Retina (tissue), 1 donor: Measurements from ENCODE around the gene PPP3CB.

Source experiments
- DNase-seq: peaks from one replicate; pipeline ENCODE4 v3.0.0-alpha.2; 2016

Gene PPP3CB

DNA sequence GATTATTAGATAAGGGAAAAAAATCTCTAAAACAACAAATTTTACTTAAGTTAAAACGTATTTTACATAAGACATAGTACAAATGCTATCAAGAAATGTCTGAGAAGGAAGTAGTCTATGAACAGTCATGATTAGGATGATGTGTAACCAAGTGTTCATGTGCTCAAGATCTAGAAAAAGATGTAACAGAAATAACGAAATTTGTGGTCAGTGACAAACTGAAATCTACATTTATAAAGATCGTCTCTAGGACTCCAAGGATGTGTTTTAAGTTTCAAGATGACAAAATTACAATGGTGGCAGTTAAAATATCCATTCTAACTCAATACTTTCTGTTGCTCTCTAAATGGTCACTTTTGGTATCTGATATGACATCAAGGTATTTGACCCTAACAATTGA, 17.2 kb downstream of the PPP3CB start:
- no peak for DNase-seq

DNA sequence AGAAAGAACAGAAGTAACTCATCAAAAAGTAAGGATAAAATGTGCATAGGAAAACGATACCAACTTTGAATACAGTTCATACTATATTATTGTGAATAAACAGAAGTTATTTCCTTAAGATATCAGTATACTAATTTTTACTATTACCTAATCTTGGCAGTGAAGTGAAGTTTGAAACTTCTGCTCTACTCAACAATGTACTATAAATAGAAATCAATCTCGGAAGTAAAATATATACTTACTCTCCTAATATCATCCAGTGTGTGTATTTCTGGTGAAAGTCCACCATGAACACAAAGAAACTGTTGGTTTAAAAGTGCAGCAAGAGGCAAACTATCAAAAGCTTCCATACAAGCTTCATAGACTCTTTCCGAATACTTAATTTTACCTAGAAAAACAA, 24.6 kb downstream of the PPP3CB start:
- no peak for DNase-seq

DNA sequence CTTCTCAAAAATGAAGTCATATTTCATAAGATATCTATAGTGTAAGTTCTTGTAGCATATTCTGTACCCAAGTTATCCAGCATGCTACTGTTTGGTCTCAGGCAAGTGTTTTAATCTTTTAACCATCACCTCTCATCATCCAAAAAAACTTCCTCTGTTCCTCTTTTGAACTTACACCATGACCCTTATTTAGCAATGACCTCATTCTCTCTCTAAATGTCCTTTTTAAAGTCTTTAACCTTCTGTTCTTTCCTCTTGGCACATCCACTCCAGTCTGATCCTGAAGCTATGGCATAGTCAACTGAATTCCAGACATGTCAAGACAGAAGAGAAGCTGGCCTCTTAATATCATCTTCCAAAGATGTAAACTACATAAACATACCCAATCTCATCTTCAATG, 26.2 kb downstream of the PPP3CB start:
- no peak for DNase-seq

DNA sequence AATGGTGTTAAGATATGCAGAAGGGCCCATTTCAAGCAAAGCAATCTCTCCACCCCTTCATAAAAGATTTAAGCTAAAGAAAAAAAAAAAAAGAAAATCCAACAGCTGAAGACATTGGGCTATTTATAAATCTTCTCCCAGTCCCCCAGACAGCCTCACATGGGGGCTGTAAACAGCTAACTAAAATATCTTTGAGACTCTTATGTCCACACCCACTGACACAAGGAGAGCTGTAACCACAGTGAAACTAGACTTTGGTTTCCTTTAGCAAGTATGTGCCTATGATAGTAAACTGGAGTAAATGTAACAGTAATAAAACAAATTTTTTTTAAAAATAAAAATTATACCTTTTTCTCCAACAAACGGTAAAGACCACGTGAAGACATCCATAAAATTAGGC, 28.6 kb downstream of the PPP3CB start:
- DNase-seq, result no peak

DNA sequence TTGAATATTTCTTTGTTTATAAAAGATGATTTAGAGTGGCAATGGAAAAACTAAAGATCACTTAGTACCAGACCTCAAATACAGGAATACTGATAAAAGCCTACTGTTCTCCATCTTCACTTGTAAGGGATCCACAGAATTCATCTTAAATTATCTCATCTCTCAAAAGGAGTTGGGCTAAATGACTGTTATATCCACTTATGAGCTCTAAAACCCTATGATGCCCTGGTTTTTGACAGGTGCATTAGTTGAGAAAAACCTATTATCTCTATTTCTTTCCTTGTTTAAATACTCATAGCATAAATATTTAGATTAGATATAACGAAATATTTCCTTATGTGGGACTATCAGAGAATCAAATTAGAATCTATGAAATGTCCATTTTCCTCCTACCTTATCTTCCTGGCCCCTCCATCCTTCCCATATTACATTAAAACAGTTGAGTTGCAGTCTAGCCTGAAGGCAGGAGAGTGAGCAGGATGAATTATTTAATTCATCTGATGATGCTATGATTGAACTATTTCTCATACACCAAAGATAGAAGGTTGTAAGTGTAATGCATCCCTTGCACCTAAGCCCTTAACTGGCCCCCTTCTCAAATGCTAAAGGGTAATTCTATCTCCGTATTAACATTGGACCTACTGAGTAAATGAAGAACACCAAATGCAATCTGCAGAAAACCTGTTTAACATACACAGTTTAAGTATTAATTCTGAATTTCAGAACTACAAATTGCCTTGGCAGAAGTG, 29.7 kb downstream of the PPP3CB start:
- no peak for DNase-seq

DNA sequence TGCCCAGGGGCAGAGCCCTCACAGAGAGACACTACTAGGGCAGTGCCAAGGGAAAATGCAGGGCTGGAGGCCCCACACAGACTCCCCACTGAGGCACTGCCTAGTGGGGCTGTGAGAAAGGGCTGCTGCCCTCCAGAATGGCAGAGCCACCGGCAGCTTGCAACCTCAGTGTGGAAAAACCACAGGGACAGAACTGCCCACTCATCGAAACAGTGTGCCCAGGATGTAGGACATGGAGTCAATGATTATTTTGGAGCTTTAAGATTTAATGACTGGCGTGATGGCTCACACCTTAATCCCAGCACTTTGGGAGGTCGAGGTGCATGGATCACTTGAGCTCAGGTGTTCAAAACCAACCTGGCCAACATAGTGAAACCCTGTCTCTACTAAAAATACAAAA, 34.9 kb downstream of the PPP3CB start:
- DNase-seq, result no peak

DNA sequence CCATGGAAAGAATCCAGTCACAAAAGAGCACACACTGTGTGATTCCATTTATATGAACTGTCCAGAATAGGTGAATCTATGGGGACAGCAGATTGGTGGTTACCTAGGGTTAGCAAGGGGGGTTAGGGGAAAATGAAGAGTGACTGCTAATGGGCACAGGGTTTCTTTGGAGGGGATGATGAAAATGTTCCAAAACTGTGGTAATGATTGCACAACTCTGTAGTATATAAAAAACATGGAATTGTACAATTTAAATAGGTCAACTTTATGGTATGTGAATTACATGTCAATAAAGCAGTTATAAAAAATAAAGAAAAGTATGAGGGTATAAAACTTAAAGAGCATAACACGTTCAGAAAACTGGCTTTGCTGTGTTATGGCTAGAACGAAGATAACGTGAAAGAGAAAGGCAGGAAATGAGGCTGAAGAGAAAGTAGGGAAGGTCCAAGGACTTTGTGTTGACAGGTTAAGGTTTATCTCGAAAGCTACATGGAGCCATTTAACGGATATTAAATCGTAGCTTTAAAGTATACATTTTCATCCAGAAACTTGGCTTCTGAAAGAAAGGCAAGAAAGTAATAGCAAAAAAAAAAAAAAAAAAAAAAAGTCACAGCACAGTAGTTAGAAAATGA, 36.0 kb downstream of the PPP3CB start:
- DNase-seq, result no peak

DNA sequence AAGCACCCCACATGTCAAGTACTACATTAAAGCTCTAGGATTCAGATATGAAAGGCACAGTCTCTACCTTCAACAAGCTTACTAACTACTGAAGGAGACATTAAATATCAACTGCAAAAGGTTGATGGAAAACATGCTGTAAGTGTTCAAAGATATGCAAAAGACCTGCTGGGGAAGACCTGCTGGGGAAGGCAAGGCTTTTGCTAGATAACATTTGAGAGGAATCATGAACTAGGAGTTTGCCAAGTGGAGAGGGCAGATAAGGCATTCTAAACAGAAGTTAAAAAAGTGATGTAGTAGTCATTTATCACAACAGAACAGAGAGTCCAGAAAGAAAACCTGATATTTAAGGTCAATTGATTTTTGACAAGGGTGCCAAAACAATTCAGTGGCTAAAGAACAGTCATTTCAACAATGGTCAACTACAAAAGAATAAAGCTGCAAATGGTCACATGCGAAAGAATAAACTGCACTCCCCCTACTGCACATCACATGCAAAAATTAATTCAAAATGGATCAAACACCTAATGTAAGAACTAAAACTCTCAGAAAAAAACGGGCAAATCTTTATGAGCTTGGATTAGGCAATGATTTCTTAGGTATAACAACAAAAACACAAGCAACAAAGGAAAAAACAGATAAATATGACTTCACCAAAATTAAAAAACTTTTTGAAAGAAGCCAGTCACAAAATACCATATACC, 39.5 kb downstream of the PPP3CB start:
- no peak for DNase-seq

DNA sequence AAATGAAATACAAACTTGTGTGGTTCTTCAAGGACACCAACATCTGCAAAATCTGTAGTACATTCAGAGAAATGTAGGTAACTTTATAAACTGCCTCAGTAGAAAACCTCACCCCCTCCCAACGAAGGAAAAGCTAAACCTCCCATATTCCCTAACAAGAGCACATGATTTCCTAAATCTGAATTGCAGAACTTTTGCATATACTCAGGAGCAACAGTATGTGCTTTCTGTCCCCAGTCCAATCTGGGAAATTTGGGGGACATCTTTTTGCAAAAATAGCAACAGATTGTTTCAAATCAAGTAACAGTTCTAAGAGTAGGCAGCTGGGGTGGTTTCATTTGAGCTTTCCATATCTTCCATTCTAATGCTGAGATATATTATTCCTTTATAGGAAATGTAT, 46.7 kb downstream of the PPP3CB start:
- DNase-seq, result no peak

DNA sequence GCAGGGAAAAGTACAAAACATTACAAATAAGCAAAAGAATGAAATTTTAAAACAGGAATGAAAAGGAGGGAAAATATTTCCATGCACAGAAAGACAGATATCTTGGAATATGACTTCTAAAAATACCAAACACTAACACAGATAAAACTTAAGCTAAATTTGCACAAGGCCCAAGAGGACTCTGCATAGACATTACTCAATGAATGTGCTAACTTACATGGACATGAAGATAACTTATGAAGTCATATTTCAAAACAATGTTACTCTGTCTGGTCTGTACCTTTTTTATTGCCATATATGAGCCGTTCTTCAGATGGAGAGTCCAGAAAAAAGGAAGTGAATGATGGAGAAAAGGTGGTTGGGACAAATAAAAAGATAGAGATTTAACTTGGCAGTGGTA, 47.4 kb downstream of the PPP3CB start:
- no peak for DNase-seq

DNA sequence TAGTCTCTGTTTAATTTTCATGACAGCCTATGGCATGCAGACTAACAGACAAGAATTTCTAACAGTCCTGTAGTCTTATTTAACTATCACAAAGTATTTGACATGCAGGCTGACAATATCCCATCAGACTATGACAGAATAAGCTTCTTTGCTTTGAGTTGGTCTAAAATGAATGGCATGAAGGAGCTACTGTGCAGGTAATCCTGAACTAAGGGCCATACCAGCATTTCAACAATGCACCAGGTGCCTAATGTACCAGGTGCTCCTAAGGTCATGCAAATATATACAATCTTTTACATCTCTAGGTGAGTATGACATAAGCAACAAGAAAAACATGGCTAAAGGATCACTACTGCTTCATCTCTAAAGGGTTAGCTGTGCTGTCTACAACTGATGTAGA, 48.9 kb downstream of the PPP3CB start:
- no peak for DNase-seq

DNA sequence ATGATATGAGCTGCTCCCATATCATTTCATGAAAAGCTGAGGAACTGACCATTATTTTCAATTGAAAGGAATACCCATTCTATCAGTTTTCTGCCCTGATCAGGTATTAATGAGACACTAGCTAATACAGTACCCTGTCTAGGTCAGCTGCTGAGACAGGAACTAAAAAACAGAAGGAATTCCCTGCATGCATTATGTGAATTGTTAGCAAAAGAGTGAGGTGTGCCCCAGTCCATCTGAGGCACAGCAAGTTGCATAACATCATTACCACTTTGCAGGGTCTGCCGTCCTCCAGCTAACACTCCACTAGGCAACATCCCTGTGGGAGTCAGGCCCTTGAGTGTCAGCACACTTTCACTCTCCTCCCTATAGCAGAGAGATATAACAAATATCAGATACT, 51.4 kb downstream of the PPP3CB start:
- DNase-seq, result no peak

DNA sequence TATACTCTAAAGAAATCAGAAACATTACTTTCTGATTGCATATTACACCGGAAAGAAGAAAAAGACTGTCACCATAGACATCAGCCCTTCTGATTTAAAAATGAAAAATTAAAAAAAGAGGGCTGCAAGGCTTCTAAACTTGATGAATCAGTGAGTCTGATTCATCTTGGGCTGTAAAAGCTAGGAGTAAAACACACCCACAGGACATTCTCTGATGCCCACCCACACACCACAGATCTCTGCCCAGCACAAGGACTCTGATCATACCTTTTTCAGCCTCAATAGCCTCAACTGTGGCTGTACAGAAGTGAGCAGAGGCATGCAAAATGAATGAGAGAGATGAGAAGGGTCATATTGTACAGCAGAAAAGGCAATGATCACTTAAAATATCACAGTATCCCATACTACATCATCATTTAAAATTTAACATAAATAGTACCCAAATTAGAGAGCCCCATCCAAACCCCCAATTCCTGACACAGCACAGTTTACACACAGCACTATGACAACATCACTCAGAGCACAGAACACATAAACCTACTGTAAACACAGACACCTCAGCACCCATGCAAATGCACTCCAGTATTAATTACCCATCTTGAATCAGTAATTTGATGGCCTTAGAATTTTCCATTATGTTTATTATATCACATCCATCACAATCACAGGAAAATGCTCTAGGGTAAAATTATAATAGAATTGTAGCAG, 56.1 kb downstream of the PPP3CB start:
- DNase-seq, result no peak

DNA sequence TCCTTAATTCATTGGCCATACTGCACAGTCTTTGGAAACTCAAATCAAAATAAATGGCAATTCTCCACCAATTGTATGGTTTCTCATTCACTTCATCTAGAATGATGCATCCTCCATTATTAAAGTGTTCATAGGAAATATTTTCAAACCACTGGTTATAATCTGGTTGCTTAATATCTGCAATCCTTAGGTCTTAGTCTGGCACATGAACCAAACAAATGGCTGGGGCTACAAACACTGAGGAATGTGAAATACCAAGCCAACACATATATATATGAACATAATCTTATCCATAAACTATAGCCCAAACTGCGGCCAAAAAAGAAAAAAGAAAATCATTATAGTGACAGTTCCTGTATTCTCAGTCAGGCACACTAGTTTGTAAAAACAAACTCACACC, 56.8 kb downstream of the PPP3CB start:
- DNase-seq, result no peak

DNA sequence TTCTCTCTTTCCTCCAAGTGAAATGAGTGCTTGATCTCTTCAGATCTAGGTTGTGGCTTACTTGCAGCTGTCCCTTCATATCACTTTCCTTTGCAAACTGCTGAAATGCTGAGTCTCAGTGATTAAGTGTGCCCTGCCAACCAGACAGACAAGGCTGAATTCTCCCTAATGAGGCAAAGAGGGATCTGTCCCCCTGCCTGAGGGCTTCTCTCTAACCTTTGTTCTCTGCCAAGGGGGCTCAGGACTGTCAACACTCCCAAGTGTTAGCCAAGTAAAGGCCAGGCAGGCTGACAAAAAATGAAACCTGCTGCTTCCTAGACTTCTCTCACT, 62.3 kb downstream of the PPP3CB start, which contains the start of gene MSS51:
Gene MSS51 (minus strand): TSS at position 24 of the 330 bp plus-strand sequence. CDS start 5,277 bp downstream, outside the sequence.
- peak; percentile 29 for DNase-seq

DNA sequence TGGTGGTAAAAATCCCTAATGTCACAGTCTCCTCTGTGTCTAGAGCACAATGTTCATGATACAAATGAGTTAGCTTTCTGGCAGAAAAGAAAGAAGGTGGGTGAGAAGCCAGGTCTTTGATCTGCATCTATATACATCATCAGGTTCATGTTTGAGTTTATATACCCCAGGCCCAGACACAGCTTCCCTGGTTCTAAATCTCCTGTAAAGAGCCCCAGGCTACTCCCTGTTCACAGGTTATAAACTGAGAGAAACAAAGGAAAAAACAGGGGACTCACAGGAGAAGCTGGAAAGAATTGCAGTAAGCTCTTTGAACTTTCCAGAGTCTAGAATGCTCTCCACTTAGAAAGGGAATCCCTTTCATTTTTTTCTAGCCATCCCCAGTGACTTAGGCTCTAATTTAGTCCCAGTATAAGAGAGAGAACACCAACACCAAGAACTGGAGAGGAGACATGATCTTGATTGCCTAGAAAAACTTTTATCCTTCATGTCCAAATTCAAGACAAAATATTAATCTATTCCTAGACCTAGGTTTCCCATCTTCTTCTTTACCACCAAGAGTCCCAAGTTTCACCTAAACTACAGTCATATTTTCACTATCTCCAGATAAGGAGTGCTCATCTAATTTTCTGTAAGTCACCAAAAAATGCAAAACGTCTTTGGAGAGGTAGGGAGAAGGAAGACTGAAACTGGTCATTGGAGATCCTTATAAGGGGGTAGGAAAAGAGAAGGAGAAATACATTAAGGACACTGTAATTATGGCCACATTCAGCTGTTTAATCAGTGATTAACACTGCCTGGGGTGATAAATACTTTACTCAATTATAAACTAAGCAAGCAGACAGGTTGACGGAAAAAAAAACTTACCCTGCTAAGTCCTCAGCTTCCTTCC, 62.9 kb downstream of the PPP3CB start:
- peak; percentile 4 for DNase-seq

DNA sequence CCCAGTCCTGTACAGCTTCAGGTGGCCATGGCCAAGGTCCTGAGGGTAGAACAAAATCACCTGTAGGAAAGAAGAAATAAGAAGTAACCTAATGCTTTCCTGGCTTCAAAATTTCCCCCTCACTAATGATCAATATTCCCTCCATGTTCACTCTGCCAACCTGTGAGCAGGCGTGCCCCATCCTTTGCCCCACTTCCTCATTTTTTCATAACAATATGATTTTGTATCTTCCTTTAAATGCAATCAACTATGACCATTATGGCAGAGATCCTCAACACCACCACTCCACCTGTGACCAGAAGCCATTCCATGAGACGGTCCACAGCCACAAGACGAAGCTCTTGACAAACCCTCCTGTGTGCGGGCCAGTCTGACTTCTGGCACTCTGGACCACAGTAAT, 69.5 kb downstream of the PPP3CB start:
- no peak for DNase-seq

DNA sequence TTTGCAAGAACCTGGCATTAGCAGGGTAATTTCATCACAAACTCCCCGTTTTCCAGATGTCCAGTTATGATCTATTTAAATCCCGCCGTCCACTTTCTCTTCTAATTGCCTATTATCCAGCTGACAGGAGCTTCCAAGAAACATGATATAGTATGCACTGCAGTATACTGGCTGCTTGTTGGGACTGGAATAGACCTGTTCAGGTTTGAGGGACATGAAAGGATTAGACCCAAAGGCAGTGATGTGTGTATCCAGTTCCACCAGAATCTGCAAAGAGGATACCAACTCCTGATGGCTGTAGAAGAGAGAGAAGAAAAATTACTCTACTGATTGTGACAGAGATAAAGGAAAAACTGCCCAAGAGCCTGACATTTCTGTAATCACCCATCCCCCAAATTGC, 71.3 kb downstream of the PPP3CB start:
- DNase-seq, result no peak

DNA sequence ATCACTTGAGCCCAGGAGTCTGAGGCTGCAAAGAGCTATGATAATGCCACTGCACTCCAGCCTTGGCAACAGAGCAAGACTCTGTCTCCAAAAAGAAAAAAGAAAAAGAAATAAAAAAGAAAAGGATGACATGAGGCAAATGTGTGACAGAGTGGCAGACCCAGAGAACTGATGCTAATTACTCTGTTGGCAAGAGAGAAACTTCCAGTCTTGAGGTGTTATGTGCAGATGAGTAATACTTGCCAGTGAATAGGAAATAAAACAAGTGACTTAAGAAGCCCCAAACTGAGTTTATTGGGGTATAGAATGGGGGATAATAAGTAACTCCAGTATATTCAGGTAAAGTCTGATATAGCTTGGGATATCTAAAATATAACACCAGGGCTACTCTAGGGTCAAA, 72.5 kb downstream of the PPP3CB start:
- no peak for DNase-seq

DNA sequence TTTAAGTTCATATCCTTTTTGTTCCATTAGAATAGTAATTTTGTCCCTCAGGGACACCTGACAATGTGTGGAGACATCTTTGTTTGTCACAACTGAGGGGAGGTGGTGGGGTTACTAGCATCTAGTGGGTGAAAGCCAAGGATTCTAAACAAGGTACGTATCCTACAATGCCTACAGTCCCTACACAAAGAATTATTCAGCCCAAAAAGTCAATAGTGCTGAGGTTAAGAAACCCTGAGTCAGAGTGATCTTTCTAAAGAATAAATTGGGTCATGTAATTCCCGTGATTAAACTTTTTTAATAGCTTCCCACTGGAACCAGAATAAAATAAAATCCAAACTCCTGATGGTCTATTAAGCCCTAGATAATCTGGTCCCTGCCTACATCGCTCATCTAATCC, 79.3 kb downstream of the PPP3CB start:
- DNase-seq, result no peak

DNA sequence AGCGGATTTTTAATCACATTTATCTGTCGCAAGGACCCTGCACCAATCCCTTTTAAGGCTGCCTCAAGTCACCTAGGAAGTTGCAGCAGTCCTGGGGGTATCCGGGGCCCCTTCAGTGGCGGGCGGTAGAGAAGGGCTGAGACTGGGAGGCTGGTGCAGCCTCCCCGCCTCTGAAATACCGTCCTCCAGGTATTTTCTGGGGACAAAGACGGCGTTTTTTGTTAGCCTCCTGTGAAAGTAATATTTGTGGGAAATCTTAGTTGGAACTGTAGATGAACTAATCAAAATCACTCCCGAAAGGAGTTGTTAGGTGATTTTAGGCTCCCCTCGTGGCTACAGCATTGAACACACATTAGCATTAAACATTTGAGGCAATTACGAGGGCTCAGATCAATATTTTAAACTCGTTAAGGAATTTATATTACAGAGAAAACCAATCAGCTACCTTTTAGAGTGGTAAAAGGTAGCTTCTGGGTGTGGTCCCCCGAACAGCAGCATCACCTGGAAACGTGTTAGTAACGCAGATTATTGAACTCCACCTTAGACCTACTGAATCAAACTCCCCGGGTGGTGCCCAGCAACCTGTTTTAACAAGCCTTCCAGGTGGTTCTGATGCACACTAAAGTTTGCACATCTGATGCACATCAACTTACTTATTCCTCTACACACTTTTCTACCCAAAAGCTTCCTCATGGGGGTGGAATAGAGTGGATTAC, 81.4 kb downstream of the PPP3CB start:
- DNase-seq, result no peak
